ENCODE measurements around the gene ZCWPW1.
"Not testable (repeated sequence)": the region's sequence is repeated elsewhere in the genome, so short reads cannot be mapped to it uniquely, and the experiment has no call there.

The ZCWPW1 gene

GRCh38 chr7:100456562-100456961 is 28.1 kb upstream of the ZCWPW1 start:
- in situ Hi-C loops (cut with MboI; ENCODE audit: low sequenced_read_pairs) = no loop called here

GRCh38 chr7:100455206-100455605 is 26.7 kb upstream of the ZCWPW1 start:
- in situ Hi-C loops (cut with MboI; ENCODE audit: low sequenced_read_pairs) = no loop called here

- in situ Hi-C loops (cut with MboI; ENCODE audit: low sequenced_read_pairs) = not testable (repeated sequence)
Observed at GRCh38 chr7:100453854-100454253, 25.4 kb upstream of the ZCWPW1 start.

- in situ Hi-C loops (cut with MboI; ENCODE audit: low sequenced_read_pairs) = no loop called here
Observed at GRCh38 chr7:100452513-100452912, 24.0 kb upstream of the ZCWPW1 start.

GRCh38 chr7:100449190-100449795 is 20.8 kb upstream of the ZCWPW1 start:
- in situ Hi-C loops (cut with MboI; ENCODE audit: low sequenced_read_pairs) = no loop called here

- in situ Hi-C loops (cut with MboI; ENCODE audit: low sequenced_read_pairs) = not testable (repeated sequence)
Observed at GRCh38 chr7:100447363-100447762, 18.9 kb upstream of the ZCWPW1 start.

- in situ Hi-C loops (cut with MboI; ENCODE audit: low sequenced_read_pairs) = no loop called here
Observed at GRCh38 chr7:100446040-100446439, 17.5 kb upstream of the ZCWPW1 start.

GRCh38 chr7:100444311-100445278 is 16.1 kb upstream of the ZCWPW1 start:
- in situ Hi-C loops (cut with MboI; ENCODE audit: low sequenced_read_pairs) = no loop called here

GRCh38 chr7:100443096-100443840 is 14.8 kb upstream of the ZCWPW1 start:
- in situ Hi-C loops (cut with MboI; ENCODE audit: low sequenced_read_pairs) = no loop called here

GRCh38 chr7:100441641-100442535 is 13.4 kb upstream of the ZCWPW1 start:
- in situ Hi-C loops (cut with MboI; ENCODE audit: low sequenced_read_pairs) = no loop called here

GRCh38 chr7:100439244-100439643 is 10.7 kb upstream of the ZCWPW1 start:
- in situ Hi-C loops (cut with MboI; ENCODE audit: low sequenced_read_pairs) = not testable (repeated sequence)

GRCh38 chr7:100438731-100439130 is 10.2 kb upstream of the ZCWPW1 start:
- in situ Hi-C loops (cut with MboI; ENCODE audit: low sequenced_read_pairs) = not testable (repeated sequence)

- in situ Hi-C loops (cut with MboI; ENCODE audit: low sequenced_read_pairs) = no loop called here
Observed at GRCh38 chr7:100438172-100438571, 9.7 kb upstream of the ZCWPW1 start.

- in situ Hi-C loops (cut with MboI; ENCODE audit: low sequenced_read_pairs) = no loop called here
Observed at GRCh38 chr7:100437150-100438100, 8.9 kb upstream of the ZCWPW1 start.

- in situ Hi-C loops (cut with MboI; ENCODE audit: low sequenced_read_pairs) = no loop called here
Observed at GRCh38 chr7:100435401-100436304, 7.2 kb upstream of the ZCWPW1 start.

GRCh38 chr7:100434297-100435144 is 6.0 kb upstream of the ZCWPW1 start:
- in situ Hi-C loops (cut with MboI; ENCODE audit: low sequenced_read_pairs) = no loop called here

- in situ Hi-C loops (cut with MboI; ENCODE audit: low sequenced_read_pairs) = no loop called here
Observed at GRCh38 chr7:100433592-100434296, 5.2 kb upstream of the ZCWPW1 start.

All from HL-60/S4 (cell line).